ENCODE results near the gene FAM25G. TPM values are rescaled to one million over a fixed set of nuclear protein-coding genes. Genes with fewer than 3 reads are reported as not detected.

Gene FAM25G
- total RNA-seq, 1 experiment from 2014 or later: not detected

- peaks cover 5% of the 10 kb centered on the region for H3K4me1 Mint-ChIP-seq (ENCODE audit: insufficient read depth, unreplicated experiment)
- no peaks in the 10 kb centered on the region for H3K36me3 Mint-ChIP-seq (ENCODE audit: insufficient read depth, unreplicated experiment)
- DNase-seq (ENCODE audit: unreplicated experiment): no peak
- ChIA-PET POLR2A (interaction anchor here (0.7 kb wide), 1 partner anchor 53 kb away, joined by 3 read pairs; no protein-coding TSS in a partner anchor), CTCF (interaction anchor here (1.2 kb wide), 1 partner anchor 14 kb away, joined by 3 read pairs; no protein-coding TSS in a partner anchor)
- no peak overlapping the region for H3K27ac Mint-ChIP-seq (ENCODE audit: low read depth, unreplicated experiment)
- no peaks in the 10 kb centered on the region for H3K9me3 Mint-ChIP-seq (ENCODE audit: unreplicated experiment)
- H3K27me3 Mint-ChIP-seq (ENCODE audit: insufficient read depth, unreplicated experiment): peaks cover 17% of the 10 kb centered on the region
- no TSS peak for BruUV-seq (replicated peaks)
- intact Hi-C loops (cut with micrococcal nuclease): no loop called here
- no peak overlapping the region for H3K4me3 Mint-ChIP-seq (ENCODE audit: unreplicated experiment)
- TF ChIP-seq CTCF (IDR thresholded peaks at IDR 0.05; ENCODE audit: unreplicated experiment): no peak
Measured at GRCh38 chr10:47451273-47451997, 40.1 kb downstream of the FAM25G start.

GRCh38 chr10:47450442-47450841, 41.1 kb downstream of the FAM25G start:
- Mint-ChIP-seq H3K4me1 (ENCODE audit: insufficient read depth, unreplicated experiment) (peaks cover 5% of the 10 kb centered on the region), H3K27me3 (ENCODE audit: insufficient read depth, unreplicated experiment) (peaks cover 17% of the 10 kb centered on the region), H3K36me3 (ENCODE audit: insufficient read depth, unreplicated experiment) (no peaks in the 10 kb centered on the region), H3K9me3 (ENCODE audit: unreplicated experiment) (peaks cover 4% of the 10 kb centered on the region), H3K27ac (ENCODE audit: low read depth, unreplicated experiment) (no peak overlapping the region), H3K4me3 (ENCODE audit: unreplicated experiment) (no peak overlapping the region)
- no TSS peak for BruUV-seq (replicated peaks)
- no peak for DNase-seq (ENCODE audit: unreplicated experiment)
- no peak for TF ChIP-seq CTCF (IDR thresholded peaks at IDR 0.05; ENCODE audit: unreplicated experiment)
- CTCF ChIA-PET: interaction anchor here (0.7 to 1.2 kb wide), 3 partner anchors 13 to 426 kb away, joined by 3 to 4 read pairs (median 3); no protein-coding TSS in a partner anchor
- POLR2A ChIA-PET: no interaction called here
- intact Hi-C loops (cut with micrococcal nuclease): no loop called here

DNA sequence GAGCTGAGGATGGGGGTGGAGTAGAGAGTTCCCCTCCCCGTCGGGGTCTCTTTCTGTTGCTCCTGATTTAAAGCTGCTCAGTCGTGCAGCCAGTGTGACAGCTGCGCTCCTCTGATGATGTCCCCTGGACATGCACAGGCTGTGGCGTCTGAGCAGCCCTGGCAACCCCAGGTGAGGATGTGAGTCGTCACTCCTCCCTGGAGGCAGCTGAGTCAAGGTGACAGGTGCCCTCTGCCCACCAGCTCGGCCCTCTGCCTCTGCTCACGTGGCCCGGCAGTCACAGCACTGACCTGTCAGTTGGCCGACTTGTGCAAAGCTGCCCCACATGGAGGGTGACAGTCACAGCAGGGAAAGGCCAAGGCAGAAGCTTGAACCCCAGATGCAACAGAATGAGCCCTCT, 41.5 kb downstream of the FAM25G start:
- Mint-ChIP-seq H3K36me3 (ENCODE audit: insufficient read depth, unreplicated experiment) (no peaks in the 10 kb centered on the region), H3K9me3 (ENCODE audit: unreplicated experiment) (peaks cover 8% of the 10 kb centered on the region), H3K4me3 (ENCODE audit: unreplicated experiment) (no peak overlapping the region), H3K27me3 (ENCODE audit: insufficient read depth, unreplicated experiment) (peaks cover 17% of the 10 kb centered on the region), H3K4me1 (ENCODE audit: insufficient read depth, unreplicated experiment) (peaks cover 5% of the 10 kb centered on the region), H3K27ac (ENCODE audit: low read depth, unreplicated experiment) (no peak overlapping the region)
- BruUV-seq (replicated peaks): no TSS peak
- no peak for DNase-seq (ENCODE audit: unreplicated experiment)
- ChIA-PET POLR2A (no interaction called here), CTCF (interaction anchor here (1.2 kb wide), 2 partner anchors 13 to 88 kb away, joined by 3 read pairs; no protein-coding TSS in a partner anchor)
- intact Hi-C loops (cut with micrococcal nuclease): no loop called here
- no peak for TF ChIP-seq CTCF (IDR thresholded peaks at IDR 0.05; ENCODE audit: unreplicated experiment)

DNA sequence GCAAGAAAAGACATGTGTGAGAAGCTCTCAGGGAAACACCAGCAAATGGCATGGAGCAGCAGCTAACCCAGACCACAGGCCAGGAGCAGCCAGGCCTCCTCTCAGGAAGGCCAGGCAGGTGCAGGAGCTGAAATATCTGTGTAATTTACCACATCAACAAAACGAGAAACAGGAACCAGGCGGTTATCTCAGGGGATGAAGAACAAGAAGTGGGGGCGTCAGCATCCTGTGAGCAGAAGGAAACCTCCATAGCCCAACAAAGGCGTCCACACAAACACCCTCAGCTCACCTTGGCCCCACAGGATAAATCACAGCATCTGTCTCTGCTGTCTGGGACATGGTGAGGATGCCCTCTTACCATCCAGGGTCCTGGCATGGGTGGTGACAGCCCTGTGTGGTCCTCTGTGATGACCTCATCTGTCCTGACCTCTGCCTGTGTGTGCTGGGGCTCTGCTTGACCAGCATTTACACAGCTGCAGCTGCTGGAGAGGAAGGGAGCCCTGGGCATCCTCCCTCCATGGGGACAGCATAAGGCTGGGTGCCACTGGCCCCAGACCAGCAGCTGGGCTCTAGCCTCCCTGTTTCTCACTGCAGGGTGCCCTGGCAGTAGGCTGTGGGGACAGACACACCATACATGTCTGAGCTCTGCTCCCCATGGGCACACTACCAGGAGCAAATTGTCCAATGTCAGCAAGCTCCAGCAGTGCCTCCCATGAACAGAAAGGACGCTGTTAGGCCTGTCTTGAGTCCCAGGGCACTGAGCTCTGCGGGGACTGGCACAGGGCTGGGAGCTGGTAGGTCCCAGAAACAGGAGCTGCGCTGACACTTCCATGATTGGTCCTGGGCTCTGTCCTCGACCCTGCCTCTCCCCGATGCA, 42.2 kb downstream of the FAM25G start:
- H3K27me3 Mint-ChIP-seq (ENCODE audit: insufficient read depth, unreplicated experiment): peaks cover 13% of the 10 kb centered on the region
- no peak for TF ChIP-seq CTCF (IDR thresholded peaks at IDR 0.05; ENCODE audit: unreplicated experiment)
- no peak overlapping the region for H3K4me3 Mint-ChIP-seq (ENCODE audit: unreplicated experiment)
- H3K27ac Mint-ChIP-seq (ENCODE audit: low read depth, unreplicated experiment): no peak overlapping the region
- H3K4me1 Mint-ChIP-seq (ENCODE audit: insufficient read depth, unreplicated experiment): peaks cover 5% of the 10 kb centered on the region
- ChIA-PET CTCF (interaction anchor here (1.0 to 1.2 kb wide), 2 partner anchors 9 to 88 kb away, joined by 3 to 4 read pairs; no protein-coding TSS in a partner anchor), POLR2A (no interaction called here)
- intact Hi-C loops (cut with micrococcal nuclease): no loop called here
- H3K36me3 Mint-ChIP-seq (ENCODE audit: insufficient read depth, unreplicated experiment): no peaks in the 10 kb centered on the region
- no TSS peak for BruUV-seq (replicated peaks)
- peaks cover 8% of the 10 kb centered on the region for H3K9me3 Mint-ChIP-seq (ENCODE audit: unreplicated experiment)
- no peak for DNase-seq (ENCODE audit: unreplicated experiment)
